Fibroblast of peridontal ligament (primary cell): ENCODE data around the gene CD1E.
"Not testable (repeated sequence)": the region's sequence is repeated elsewhere in the genome, so short reads cannot be mapped to it uniquely, and the experiment has no call there.

Source experiments
- DNase-seq: peaks from one replicate; pipeline ENCODE4 v3.0.0-alpha.2; 2010; ENCODE audit errors: extremely low read depth

Gene CD1E

DNA sequence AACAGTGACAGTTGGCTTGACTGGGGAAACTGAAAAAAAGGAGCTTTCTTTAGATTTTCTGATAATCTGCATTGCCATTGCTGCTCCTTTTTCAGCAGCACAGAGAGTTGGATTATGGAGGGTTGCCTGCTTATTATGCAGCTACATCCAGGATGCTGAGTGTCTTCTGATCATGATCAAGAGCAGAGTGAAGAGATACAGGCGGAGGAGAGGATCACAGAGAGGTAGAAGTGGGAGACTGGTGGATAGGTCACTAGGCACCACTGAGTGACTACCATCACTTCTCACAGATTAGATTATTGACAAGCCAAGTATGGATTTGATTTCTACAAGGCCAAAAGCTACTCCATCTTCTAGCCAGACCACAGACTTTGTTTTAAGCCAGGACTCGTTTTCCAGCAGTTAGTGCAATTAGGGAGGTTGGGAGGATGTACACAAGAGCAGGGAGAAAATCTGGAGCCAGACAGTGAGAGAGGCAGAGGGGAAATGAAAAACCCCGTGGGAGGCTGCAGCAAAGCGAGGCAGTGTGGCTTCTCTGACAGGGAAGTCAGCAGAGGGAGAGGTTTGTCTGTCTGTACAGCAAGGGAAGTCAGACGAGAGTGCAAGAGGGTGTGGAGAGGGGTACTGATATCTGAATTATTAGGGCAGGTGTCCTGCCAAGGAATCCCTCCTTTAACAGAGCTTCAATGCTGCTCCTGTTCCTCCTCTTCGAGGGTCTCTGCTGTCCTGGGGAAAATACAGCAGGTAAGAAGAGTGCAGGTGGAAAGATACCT, at the start of gene CD1E:
TSS of gene CD1E (plus strand) at position 592 of the 773 bp plus-strand sequence. CDS start at position 687, 95 bp downstream.
- no peak for DNase-seq

- DNase-seq, result no peak
Measured at GRCh38 chr1:158310623-158311022, 43.1 kb upstream of the CD1E start.

GRCh38 chr1:158311066-158311465, 42.6 kb upstream of the CD1E start:
- no peak for DNase-seq

DNA sequence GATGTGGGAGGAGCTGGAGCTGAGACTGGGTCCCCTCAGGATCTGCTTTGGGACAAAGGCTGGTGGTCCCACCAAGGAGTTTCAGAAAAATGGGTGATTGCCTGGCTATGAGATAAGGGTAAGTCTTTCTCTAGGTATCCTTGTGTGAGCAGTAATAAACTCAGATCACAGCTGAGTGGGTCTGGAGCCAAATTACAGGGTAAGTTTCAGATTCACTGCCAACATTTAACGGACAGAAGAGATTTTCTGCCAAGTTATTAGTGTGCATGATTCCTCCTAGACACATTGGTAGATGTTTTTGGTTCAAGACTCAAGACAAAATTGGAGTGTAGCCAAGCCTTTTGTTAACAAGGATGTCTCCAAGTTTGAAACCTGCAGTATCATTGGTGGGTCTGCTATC, 29.8 kb upstream of the CD1E start:
- no peak for DNase-seq

DNA sequence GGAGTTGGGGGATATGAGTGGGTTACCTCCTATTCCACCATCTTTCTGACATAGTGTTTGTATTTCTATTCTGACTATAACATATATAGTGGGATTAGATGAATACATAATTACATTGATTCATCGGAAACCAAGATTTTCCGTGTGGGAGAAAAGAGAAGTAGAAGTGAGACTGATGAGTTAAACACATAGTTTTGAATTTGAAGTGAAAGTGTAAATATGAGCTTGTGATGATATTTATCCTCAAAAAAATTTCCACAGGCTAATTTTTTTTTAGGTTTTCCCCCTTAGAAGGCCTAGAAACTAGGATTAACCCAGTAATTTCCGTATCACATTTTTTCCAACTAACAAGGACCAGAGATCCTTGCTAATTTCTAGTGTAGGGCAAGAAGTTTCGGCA, 29.3 kb upstream of the CD1E start:
- DNase-seq, result no peak

DNA sequence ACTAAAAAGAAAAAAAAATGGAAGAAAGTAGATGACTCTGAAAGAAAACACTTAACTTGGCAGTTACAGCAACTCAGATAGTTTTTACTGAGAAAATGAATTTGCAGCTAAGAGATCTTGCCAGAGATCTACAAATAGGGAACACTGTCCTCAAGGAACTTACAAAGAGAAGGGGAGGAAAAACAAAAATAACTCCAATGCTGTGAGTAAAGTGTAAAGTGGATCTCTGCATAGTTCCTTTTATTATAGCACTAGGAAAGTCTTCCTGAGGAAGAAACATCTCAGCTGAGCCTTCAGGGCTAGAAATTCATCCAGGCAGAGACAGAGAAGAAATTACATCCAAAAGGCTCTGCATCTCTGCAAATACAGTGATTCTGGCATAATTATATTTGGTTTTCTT, 26.2 kb upstream of the CD1E start:
- DNase-seq, result no peak

GRCh38 chr1:158328426-158328825, 25.3 kb upstream of the CD1E start:
- DNase-seq, result no peak

- DNase-seq, result no peak
Measured at GRCh38 chr1:158329300-158329699, 24.4 kb upstream of the CD1E start.

DNA sequence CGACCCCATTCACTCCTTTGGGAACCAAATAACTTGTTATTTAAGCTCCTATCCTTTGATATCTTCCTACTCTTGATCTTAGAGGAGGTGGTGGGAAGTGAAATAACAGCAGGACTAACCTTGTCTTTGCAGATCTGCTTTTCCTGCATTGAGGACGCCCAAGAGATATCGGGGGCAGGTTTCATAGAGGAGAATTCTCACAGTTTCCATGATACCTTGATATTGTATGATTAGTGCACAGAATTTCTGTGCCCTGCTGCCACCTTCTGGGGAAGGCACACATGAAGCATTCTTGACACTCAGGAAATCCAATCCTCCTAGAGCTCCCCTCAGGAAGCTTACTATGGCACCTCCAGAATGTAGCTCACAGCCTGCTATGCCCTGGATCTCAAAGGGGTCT, 24.0 kb upstream of the CD1E start:
- no peak for DNase-seq

DNA sequence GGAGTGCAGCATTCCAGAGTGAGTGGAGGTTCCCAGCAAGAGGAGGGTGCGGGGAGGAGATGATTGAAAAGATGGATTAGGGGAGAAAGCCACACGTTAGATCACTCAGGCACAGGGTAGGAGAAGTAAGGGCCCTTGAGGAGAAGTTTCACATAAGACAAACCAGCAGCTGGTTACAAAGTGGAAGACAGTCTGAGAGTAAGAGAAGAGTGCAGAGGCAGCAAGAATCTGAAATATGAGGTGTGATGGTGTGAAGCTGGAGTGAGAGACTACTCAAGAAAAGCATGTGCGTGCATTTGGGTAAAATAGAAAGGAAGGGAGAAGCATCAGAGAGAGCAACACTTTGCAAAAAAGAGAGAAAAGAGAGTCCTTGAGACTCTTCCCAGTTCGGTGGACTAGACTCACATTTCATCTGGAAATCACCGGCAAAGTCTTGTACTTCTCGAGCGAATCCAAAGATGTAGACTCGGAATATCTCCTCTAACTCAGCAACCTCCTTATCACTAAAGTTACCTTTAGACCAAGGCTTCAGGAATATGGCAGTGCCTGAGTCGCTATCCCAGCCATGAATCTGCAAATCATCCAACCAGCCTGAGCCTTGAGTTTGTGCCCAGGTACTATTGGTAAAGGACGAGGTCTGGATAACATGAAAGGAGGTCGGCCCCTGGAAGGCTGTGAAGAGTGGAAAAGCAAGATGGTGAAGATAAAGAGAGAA, 23.1 kb upstream of the CD1E start:
- DNase-seq, result no peak

GRCh38 chr1:158331106-158331425, 22.6 kb upstream of the CD1E start:
- DNase-seq, result no peak

GRCh38 chr1:158331481-158332150, 22.1 kb upstream of the CD1E start, which contains the start of gene CD1B:
CD1B (minus strand) TSS chr1:158331531; CDS start chr1:158331423, 108 bp downstream.
- no peak for DNase-seq

DNA sequence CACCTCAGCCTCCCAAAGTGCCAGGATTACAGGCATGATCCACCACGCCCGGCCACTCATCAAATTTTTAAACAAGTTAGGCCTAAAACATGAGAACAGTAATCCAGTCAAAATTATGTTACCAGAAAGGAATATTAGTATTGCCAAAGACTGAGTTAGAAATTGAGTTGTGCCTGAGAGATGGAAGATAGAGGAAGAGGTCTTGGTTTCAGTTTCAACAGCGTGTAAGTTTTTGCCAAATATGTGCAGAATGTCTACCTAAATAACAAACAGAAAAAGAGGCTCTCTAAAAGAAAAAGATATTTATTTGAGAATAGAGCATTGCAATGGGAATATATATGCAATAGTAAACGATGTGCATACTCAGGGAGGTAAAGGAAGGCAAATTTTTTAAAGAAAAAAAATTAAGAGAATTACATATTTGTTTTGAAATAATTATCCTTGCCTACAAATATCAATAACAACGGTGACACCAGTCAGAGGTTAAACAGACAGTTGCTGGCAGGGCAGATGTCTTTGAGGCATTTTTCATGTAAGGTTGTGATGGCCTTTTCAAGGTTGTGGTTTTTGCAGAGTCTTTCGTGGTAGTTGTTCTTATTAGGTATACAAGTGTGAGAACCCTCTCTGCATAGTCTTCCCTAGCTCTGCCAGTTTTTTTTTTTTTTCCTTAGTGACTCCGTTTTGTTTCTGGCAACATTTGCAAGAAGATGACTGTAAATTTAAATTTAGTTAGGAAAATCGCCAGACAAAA, 20.1 kb upstream of the CD1E start:
- no peak for DNase-seq

DNA sequence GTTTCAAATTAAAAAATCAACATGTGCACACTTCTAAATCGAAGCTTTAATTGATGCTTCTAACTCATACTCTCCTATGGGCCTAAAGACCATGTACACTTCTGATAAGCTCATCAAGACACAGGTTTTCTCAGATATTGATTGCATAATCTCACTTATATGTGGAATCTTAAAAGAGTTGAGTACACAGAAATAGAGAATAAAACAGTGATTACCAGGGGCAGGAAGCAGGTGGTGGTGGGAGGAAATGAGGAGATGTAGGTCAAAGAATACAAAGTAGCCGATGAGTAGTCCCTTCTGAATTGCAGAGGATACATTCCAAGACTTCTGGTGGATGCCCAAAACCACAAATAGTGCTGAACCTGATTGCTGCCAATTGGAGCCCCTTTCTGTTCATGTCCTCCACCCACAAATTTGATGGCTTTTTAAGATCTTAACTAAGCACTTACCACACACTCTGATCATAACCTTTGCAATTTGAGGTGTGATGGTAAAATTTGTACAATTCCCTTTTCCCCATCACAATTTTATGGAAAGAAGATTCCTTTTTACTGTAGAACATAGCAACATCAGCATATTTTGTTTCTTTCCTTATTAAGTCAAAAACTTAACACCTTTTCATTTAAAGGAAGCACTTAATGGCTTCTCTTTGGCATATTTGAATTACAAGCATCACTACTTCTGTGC, 19.0 kb upstream of the CD1E start:
- DNase-seq, result no peak

GRCh38 chr1:158335213-158335532, 18.5 kb upstream of the CD1E start:
- no peak for DNase-seq

DNA sequence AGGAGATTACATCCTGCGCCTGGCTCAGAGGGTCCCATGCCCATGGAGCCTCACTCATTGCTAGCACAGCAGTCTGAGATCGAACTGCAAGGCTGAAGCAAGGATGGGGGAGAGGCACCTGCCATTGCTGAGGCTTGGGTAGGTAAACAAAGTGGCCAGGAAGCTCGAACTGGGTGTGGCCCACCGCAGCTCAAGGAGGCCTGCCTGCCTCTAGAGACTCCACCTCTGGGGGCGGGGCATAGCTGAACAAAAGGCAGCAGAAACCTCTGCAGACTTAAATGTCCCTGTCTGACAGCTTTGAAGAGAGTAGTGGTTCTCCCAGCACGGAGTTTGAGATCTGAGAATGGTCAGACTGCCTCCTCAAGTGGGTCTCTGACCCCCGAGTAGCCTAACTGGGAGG, 17.3 kb upstream of the CD1E start:
- not testable (repeated sequence) for DNase-seq

GRCh38 chr1:158348946-158349345, 4.7 kb upstream of the CD1E start:
- not testable (repeated sequence) for DNase-seq

DNA sequence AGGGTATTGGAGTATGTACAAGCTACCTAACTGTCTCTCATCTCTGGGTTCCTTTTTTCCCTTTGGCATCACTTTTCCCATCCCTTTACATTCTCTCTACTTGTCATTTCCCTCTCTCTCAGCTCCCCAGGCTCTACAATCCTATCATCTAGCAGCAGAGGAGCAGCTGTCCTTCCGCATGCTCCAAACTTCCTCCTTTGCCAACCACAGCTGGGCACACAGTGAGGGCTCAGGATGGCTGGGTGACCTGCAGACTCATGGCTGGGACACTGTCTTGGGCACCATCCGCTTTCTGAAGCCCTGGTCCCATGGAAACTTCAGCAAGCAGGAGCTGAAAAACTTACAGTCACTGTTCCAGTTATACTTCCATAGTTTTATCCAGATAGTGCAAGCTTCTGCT, 561 bp downstream of the CD1E start:
- no peak for DNase-seq

DNA sequence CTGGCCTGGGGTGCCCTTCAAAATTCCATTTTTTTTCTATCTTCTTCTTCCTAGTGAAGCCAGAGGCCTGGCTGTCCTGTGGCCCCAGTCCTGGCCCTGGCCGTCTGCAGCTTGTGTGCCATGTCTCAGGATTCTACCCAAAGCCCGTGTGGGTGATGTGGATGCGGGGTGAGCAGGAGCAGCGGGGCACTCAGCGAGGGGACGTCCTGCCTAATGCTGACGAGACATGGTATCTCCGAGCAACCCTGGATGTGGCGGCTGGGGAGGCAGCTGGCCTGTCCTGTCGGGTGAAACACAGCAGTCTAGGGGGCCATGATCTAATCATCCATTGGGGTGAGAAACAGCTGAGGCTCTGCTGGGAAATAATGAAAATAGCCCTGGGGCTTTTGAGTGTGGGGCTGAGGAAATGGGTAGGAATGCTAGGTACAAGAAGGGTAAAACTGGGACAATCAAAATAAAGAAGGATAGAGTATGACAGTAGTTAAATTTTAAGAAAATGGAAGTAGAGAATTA, 2.1 kb downstream of the CD1E start:
- DNase-seq, result no peak

DNA sequence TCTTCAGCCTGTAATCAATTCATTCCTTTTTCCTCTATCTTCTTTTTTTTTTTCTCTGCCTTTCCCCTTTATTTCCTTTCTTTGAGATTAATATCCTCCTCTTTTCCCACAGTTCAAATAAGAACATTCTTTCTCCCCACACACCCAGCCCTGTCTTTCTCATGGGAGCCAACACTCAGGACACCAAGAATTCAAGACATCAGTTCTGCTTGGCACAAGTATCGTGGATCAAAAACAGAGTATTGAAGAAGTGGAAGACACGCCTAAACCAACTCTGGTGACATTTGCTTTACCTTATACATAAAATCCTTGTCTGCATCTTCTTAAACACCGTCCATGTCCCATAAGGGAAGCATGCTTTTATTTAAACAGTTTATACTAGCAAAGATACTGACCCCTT, 2.9 kb downstream of the CD1E start:
- no peak for DNase-seq

- no peak for DNase-seq
Measured at GRCh38 chr1:158357441-158357840, 3.7 kb downstream of the CD1E start.
